GM20000 (cell line): Measurements from ENCODE around the gene SPATA13.
"Not testable (repeated sequence)": the region's sequence is repeated elsewhere in the genome, so short reads cannot be mapped to it uniquely, and the experiment has no call there.

Experiments used
- DNase-seq: peaks from one replicate; pipeline ENCODE4 v3.0.0; 2012; ENCODE audit warnings: low spot score
- CTCF ChIP-seq: IDR thresholded peaks from 2 replicates; pipeline ENCODE4 v1.5.1; 2012; ENCODE audit warnings: mild to moderate bottlenecking, control low read depth; ENCODE audit errors: extremely low read depth, missing control alignments

The SPATA13 gene

GRCh38 chr13:24307211-24308067 lies 146.9 kb downstream of the SPATA13 start:
- no peak for TF ChIP-seq CTCF
- no peak for DNase-seq

- no peak for TF ChIP-seq CTCF
- DNase-seq = no peak
These were observed 147.5 kb downstream of the SPATA13 start for GRCh38 chr13:24308068-24308445.

- no peak for DNase-seq
- no peak for TF ChIP-seq CTCF
These were observed 148.0 kb downstream of the SPATA13 start for GRCh38 chr13:24308488-24309020.

- not testable (repeated sequence) for DNase-seq
These were observed 148.8 kb downstream of the SPATA13 start, which contains the start of gene C1QTNF9 for GRCh38 chr13:24309300-24309699. Gene C1QTNF9, plus strand, starts transcription at chr13:24309580. Its CDS starts 6,424 bp downstream, at chr13:24316004.

- TF ChIP-seq CTCF = no peak
- DNase-seq = no peak
These were observed 152.9 kb downstream of the SPATA13 start for GRCh38 chr13:24313439-24313838.

- not testable (repeated sequence) for DNase-seq
These were observed 157.3 kb downstream of the SPATA13 start for GRCh38 chr13:24317835-24318234.

- not testable (repeated sequence) for DNase-seq
These were observed 158.4 kb downstream of the SPATA13 start for GRCh38 chr13:24318878-24319277.

- not testable (repeated sequence) for DNase-seq
These were observed 159.1 kb downstream of the SPATA13 start for GRCh38 chr13:24319641-24320040.

- not testable (repeated sequence) for DNase-seq
These were observed 160.9 kb downstream of the SPATA13 start for GRCh38 chr13:24321416-24321815.

GRCh38 chr13:24322470-24322869 lies 161.9 kb downstream of the SPATA13 start:
- DNase-seq = not testable (repeated sequence)
